MCF 10A (cell line): ENCODE measurements around the gene SMURF2. TPM values are rescaled to one million over a fixed set of nuclear protein-coding genes. Genes with fewer than 3 reads are reported as not detected.
"Not testable (repeated sequence)": the region's sequence is repeated elsewhere in the genome, so short reads cannot be mapped to it uniquely, and the experiment has no call there.

Experiments used
- BruUV-seq: library from RNA; stranded (reverse); fragments of 400-500 nt; replicated peaks from 2 replicates; lab custom pipeline; 2021; lab: Mats Ljungman, UMichigan
- CTCF ChIA-PET: fragments of 300-600 bp; sonication (Branson Sonifier 250); formaldehyde crosslinking; extraction: SDS; loops from one replicate; lab custom pipeline; 2021; ENCODE audit warnings: antibody characterized with exemption, inconsistent platforms; lab: Yijun Ruan, JAX
- POLR2A ChIA-PET: fragments of 300-600, 350-650 bp; sonication (Branson Sonifier 250); formaldehyde crosslinking; extraction: SDS; loops from one replicate; lab custom pipeline; 2020; ENCODE audit warnings: antibody characterized with exemption, inconsistent platforms; lab: Yijun Ruan, JAX
- DNase-seq: peaks from one replicate; pipeline ENCODE4 v3.0.0-alpha.2; 2018; ENCODE audit not compliant: unreplicated experiment
- H3K27ac Mint-ChIP-seq: one replicate; pipeline ENCODE4 v1.8.0; 2022; ENCODE audit warnings: mild to moderate bottlenecking, low read depth, mixed read lengths; ENCODE audit not compliant: unreplicated experiment
- H3K27me3 Mint-ChIP-seq: one replicate; pipeline ENCODE4 v1.8.0; 2022; ENCODE audit warnings: mixed read lengths; ENCODE audit not compliant: insufficient read depth, unreplicated experiment
- H3K36me3 Mint-ChIP-seq: one replicate; pipeline ENCODE4 v1.8.0; 2022; ENCODE audit warnings: mild to moderate bottlenecking, moderate library complexity, mixed read lengths; ENCODE audit not compliant: insufficient read depth, unreplicated experiment
- H3K4me1 Mint-ChIP-seq: one replicate; pipeline ENCODE4 v1.8.0; 2022; ENCODE audit warnings: mixed read lengths; ENCODE audit not compliant: insufficient read depth, unreplicated experiment
- H3K4me3 Mint-ChIP-seq: one replicate; pipeline ENCODE4 v1.8.0; 2022; ENCODE audit warnings: mild to moderate bottlenecking, moderate library complexity, mixed read lengths; ENCODE audit not compliant: unreplicated experiment
- H3K9me3 Mint-ChIP-seq: one replicate; pipeline ENCODE4 v1.8.0; 2022; ENCODE audit warnings: mixed read lengths; ENCODE audit not compliant: unreplicated experiment
- CTCF ChIP-seq: fragments of 200-600 bp; IDR thresholded peaks from one replicate; pipeline ENCODE4 v1.8.0; 2022; ENCODE audit warnings: antibody characterized with exemption, mild to moderate bottlenecking; ENCODE audit not compliant: unreplicated experiment
- intact Hi-C: fragments of 100-400 bp; cut with micrococcal nuclease; formaldehyde crosslinking; loops from 2 replicates; pipeline ENCODE4 v1.14.1; 2022
- total RNA-seq: library from RNA; stranded (reverse); gene quantifications from 2 replicates; pipeline ENCODE4 v1.2.3, GENCODE V29; 2022

Gene SMURF2
- total RNA-seq, 1 experiment from 2014 or later = 55.8 TPM

GRCh38 chr17:64682261-64683181 is 20.4 kb upstream of the SMURF2 start:
- CTCF ChIA-PET = no interaction called here
- H3K27me3 Mint-ChIP-seq = no peaks in the 10 kb centered on the region

DNA sequence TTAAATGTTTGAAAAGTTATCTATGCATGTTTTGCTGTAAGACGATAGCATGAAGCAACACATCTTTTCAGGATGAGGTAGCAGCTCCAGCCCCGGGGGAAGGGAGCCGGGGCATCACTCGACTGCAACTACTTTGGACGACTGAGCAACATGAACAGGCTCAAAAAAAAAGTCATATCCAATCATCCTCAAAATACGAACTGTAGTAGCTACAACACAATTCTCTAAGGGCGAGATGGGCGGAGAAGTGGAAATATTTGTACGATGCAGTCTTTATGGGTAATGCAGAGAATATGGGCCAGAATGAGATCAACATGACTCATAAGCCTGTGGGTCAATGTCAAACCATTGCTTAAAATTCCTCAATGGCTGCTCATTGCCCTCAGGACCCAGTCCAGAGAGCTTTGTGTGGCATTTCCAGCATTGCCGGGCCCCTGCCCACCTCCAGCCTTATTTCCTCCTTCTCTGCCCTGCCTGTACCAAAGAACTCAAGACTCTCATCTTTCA is 17.7 kb upstream of the SMURF2 start:
- Mint-ChIP-seq H3K36me3 (no peaks in the 10 kb centered on the region), H3K27ac (peak overlapping the region; percentile 54), H3K4me1 (peaks cover 20% of the 10 kb centered on the region), H3K4me3 (peak overlapping the region; percentile 39), H3K9me3 (no peaks in the 10 kb centered on the region), H3K27me3 (no peaks in the 10 kb centered on the region)
- intact Hi-C loops = loop anchor here (1.0 kb wide), 1 partner anchor 28 kb away; no protein-coding TSS in a partner anchor
- BruUV-seq = no TSS peak
- no peak for TF ChIP-seq CTCF
- DNase-seq = peak; percentile 90
- ChIA-PET CTCF (interaction anchor here (0.5 to 0.6 kb wide), 2 partner anchors 20 to 179 kb away, joined by 3 to 4 read pairs; no protein-coding TSS in a partner anchor), POLR2A (interaction anchor here (0.7 to 2.2 kb wide), 8 partner anchors 9 to 174 kb away, joined by 4 to 11 read pairs (median 4); partner anchors contain the start of genes CEP95 and SMURF2)

More at GRCh38 chr17:64682261-64683181, 20.4 kb upstream of the SMURF2 start:
- BruUV-seq = no TSS peak
- TF ChIP-seq CTCF = no peak
- H3K4me1 Mint-ChIP-seq = peaks cover 31% of the 10 kb centered on the region
- H3K36me3 Mint-ChIP-seq = no peaks in the 10 kb centered on the region
- no peak overlapping the region for H3K27ac Mint-ChIP-seq
- DNase-seq = no peak
- H3K4me3 Mint-ChIP-seq = no peak overlapping the region
- POLR2A ChIA-PET = no interaction called here
- no peaks in the 10 kb centered on the region for H3K9me3 Mint-ChIP-seq
- intact Hi-C loops = no loop called here

GRCh38 chr17:64676763-64677162 is 14.7 kb upstream of the SMURF2 start:
- TF ChIP-seq CTCF = no peak
- no peak overlapping the region for H3K4me3 Mint-ChIP-seq
- no peak for DNase-seq
- H3K27ac Mint-ChIP-seq = no peak overlapping the region
- CTCF ChIA-PET = interaction anchor here (0.6 to 0.7 kb wide), 2 partner anchors 99 to 255 kb away, joined by 3 read pairs; no protein-coding TSS in a partner anchor
- H3K27me3 Mint-ChIP-seq = no peaks in the 10 kb centered on the region
- BruUV-seq = no TSS peak
- intact Hi-C loops = no loop called here
- H3K9me3 Mint-ChIP-seq = no peaks in the 10 kb centered on the region
- POLR2A ChIA-PET = interaction anchor here (1.2 kb wide), 1 partner anchor 172 kb away, joined by 4 read pairs; no protein-coding TSS in a partner anchor
- peaks cover 15% of the 10 kb centered on the region for H3K4me1 Mint-ChIP-seq
- H3K36me3 Mint-ChIP-seq = no peaks in the 10 kb centered on the region

GRCh38 chr17:64670843-64671590 is 8.9 kb upstream of the SMURF2 start:
- H3K4me3 Mint-ChIP-seq, H3K27me3 Mint-ChIP-seq, intact Hi-C loops, DNase-seq, BruUV-seq, H3K4me1 Mint-ChIP-seq, CTCF ChIA-PET, H3K9me3 Mint-ChIP-seq, H3K36me3 Mint-ChIP-seq: not testable (repeated sequence)
- POLR2A ChIA-PET = interaction anchor here (0.9 to 1.1 kb wide), 4 partner anchors 9 to 35 kb away, joined by 3 to 5 read pairs (median 4); partner anchors contain the start of gene SMURF2
- H3K27ac Mint-ChIP-seq = peak overlapping the region; percentile 4

DNA sequence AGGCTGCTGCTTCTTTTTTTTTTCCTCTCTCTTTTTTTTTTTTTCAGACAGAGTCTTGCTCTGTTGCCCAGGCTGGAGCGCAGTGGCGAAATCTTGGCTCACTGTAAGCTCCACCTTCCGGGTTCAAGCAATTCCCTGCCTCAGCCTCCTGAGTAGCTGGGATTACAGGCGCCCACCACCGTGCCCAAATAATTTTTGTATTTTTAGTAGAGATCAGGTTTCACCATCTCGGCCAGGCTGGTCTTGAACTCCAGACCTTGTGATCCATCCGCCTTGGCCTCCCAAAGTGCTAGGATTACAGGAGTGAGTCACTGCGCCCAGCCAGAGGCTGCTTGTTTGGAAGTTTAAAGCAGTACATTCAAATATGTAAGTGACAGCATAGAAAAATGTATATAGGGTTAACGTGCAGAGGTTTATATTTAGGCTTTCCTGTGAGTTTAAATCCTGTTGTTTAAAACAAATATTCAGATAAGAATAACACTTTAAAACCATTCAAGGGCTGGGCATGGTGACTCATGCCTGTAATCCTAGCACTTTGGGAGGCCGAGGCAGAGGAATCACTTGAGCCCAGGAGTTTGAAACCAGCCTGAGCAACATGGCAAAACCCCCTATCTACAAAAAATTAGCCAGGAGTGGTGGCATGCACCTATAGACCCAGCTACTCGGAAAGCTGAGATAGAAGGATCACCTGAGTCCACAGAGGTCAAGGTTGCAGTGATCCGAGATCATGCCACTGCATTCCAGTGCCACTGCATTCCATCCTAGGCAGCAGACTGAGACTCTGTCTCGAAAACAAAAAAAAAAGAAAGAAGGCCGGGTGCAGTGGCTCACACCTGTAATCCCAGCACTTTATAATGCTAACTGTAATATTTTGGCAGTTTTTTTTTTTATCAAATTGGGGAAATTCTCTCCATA is 6.0 kb upstream of the SMURF2 start:
- CTCF ChIA-PET, H3K9me3 Mint-ChIP-seq, H3K27me3 Mint-ChIP-seq, H3K36me3 Mint-ChIP-seq, H3K4me3 Mint-ChIP-seq, BruUV-seq, H3K27ac Mint-ChIP-seq: not testable (repeated sequence)
- H3K4me1 Mint-ChIP-seq = peaks cover 14% of the 10 kb centered on the region
- peak; percentile 64 for DNase-seq
- intact Hi-C loops = loop anchor here (10.0 kb wide), 1 partner anchor 107 kb away; no protein-coding TSS in a partner anchor
- POLR2A ChIA-PET = interaction anchor here (0.6 to 1.2 kb wide), 4 partner anchors 9 to 163 kb away, joined by 3 to 4 read pairs (median 4); partner anchors contain the start of gene CEP95
